Measurements from ENCODE around the gene KRT80. TPM values are rescaled to one million over a fixed set of nuclear protein-coding genes. Genes with fewer than 3 reads are reported as not detected.

Gene KRT80
- total RNA-seq, 2 donors from 2014 or later = 0.07 to 0.09 TPM

DNA sequence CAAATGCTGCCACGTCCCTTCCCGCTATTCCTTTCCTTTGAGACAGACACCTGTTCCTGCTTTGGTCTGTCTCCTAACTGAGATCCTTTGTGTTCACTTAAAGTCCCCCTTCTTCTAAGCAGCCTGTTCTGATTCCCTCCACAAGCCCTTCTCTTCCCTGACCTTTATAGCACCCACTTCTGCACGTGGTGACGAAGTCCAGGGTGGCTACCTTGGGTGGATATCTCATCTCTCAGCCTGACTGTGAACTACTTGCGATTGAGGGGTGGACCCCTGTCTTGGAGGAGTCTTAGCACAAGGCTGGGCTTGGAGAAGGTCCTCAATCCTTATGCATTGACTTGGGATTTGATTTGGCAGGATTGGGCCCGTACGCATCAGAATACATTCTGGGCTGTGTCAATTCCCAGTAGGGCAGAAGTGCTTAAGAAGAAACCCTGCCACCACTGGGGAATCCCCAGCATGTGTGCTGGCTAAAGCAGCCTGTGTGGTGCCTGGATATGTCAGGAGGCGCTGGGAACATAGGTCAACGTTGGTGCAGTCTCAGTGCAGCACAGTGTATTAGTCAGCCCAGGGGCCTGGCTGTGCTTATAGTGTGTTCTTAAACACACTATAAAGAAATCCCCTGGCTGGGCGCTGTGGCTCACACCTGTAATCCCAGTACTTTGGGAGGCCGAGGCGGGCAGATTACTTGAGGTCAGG, 23.6 kb downstream of the KRT80 start:
- Mint-ChIP-seq H3K36me3 (ENCODE audit: low read depth) (no peaks in the 10 kb centered on the region), H3K27me3 (ENCODE audit: insufficient read depth) (no peaks in the 10 kb centered on the region), H3K9me3 (no peaks in the 10 kb centered on the region), H3K4me3 (no peak overlapping the region), H3K4me1 (peaks cover 4% of the 10 kb centered on the region), H3K27ac (no peak overlapping the region)
- H3K27me3 ChIP-seq (ENCODE audit: control insufficient read depth, insufficient read depth, low read length, poor library complexity, severe bottlenecking) = no peaks in the 10 kb centered on the region
- H3K4me3 ChIP-seq (ENCODE audit: low read length) = no peak overlapping the region
- H3K27ac ChIP-seq (ENCODE audit: low read depth, low read length) = no peak overlapping the region
- TF ChIP-seq, protein P1, sequence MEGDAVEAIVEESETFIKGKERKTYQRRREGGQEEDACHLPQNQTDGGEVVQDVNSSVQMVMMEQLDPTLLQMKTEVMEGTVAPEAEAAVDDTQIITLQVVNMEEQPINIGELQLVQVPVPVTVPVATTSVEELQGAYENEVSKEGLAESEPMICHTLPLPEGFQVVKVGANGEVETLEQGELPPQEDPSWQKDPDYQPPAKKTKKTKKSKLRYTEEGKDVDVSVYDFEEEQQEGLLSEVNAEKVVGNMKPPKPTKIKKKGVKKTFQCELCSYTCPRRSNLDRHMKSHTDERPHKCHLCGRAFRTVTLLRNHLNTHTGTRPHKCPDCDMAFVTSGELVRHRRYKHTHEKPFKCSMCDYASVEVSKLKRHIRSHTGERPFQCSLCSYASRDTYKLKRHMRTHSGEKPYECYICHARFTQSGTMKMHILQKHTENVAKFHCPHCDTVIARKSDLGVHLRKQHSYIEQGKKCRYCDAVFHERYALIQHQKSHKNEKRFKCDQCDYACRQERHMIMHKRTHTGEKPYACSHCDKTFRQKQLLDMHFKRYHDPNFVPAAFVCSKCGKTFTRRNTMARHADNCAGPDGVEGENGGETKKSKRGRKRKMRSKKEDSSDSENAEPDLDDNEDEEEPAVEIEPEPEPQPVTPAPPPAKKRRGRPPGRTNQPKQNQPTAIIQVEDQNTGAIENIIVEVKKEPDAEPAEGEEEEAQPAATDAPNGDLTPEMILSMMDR (conservative IDR thresholded peaks at IDR 0.05) = no peak
- WGBS, 2 experiments (ENCODE audit: insufficient coverage in 1 of 2, insufficient read length in 1 of 2) = 90% methylated on average over 10 to 12 of the region's 12 CpGs
- DNase-seq = no peak
- H3K36me3 ChIP-seq (ENCODE audit: control insufficient read depth, insufficient read depth, low read length) = no peaks in the 10 kb centered on the region
- H3K9ac ChIP-seq (ENCODE audit: extremely low read depth, low read length, poor library complexity, severe bottlenecking) = no peak overlapping the region
- H3K4me1 ChIP-seq (ENCODE audit: control insufficient read depth, insufficient read depth, low read length) = no peaks in the 10 kb centered on the region
- H3K9me3 ChIP-seq (ENCODE audit: control insufficient read depth, low read length) = no peaks in the 10 kb centered on the region

DNA sequence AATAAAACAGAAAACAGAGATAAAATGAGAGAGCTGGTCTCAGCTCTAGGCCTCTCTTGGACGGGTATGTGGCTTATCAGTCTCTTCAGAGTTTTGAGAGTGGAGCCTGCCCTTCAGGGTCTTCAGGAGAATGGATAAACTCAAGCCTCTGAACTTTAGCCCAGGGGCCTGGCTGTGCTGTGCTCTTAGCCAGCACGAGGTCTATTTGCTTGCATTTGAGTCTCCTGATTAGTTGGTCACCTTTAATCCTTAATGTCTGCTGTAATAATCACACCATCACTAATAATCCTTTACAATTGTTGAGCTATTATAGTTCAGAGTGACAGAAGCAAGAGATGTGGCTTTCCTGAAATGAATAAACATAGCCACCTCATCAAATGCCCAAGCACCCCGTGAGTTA, 24.3 kb downstream of the KRT80 start:
- Mint-ChIP-seq H3K4me1 (peaks cover 4% of the 10 kb centered on the region), H3K36me3 (ENCODE audit: low read depth) (no peaks in the 10 kb centered on the region), H3K4me3 (no peak overlapping the region), H3K27ac (no peak overlapping the region), H3K27me3 (ENCODE audit: insufficient read depth) (no peaks in the 10 kb centered on the region), H3K9me3 (no peaks in the 10 kb centered on the region)
- WGBS, 2 experiments (ENCODE audit: insufficient coverage in 1 of 2, insufficient read length in 1 of 2) = 75 to 85% methylated on average over 3 of the region's 3 CpGs
- no peaks in the 10 kb centered on the region for H3K9me3 ChIP-seq (ENCODE audit: control insufficient read depth, low read length)
- H3K27me3 ChIP-seq (ENCODE audit: control insufficient read depth, insufficient read depth, low read length, poor library complexity, severe bottlenecking) = no peaks in the 10 kb centered on the region
- no peaks in the 10 kb centered on the region for H3K4me1 ChIP-seq (ENCODE audit: control insufficient read depth, insufficient read depth, low read length)
- no peak overlapping the region for H3K4me3 ChIP-seq (ENCODE audit: low read length)
- DNase-seq = no peak
- no peak overlapping the region for H3K9ac ChIP-seq (ENCODE audit: extremely low read depth, low read length, poor library complexity, severe bottlenecking)
- no peaks in the 10 kb centered on the region for H3K36me3 ChIP-seq (ENCODE audit: control insufficient read depth, insufficient read depth, low read length)
- no peak overlapping the region for H3K27ac ChIP-seq (ENCODE audit: low read depth, low read length)
- TF ChIP-seq, protein P1 (conservative IDR thresholded peaks at IDR 0.05) = no peak

DNA sequence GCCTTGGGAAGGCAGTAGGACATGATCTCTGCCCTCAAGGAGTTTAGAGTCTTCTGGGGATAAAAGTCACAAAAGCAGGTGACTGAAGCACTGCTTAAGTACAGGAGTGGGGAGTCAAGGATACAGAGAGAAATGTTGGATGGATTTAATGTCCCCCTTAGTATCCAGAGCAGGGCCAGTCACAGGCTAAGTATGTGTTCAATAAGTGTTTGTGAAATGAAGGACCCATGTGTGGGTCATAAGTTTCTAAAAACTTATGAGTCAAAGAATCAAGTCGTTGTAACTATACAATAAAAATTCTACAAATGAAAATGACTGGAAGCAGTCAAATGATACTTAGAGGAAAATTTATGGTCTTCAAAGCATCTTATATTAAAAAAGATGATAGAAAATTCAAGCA, 25.1 kb downstream of the KRT80 start:
- Histone ChIP-seq H3K9ac (ENCODE audit: extremely low read depth, low read length, poor library complexity, severe bottlenecking) (no peak overlapping the region), H3K27ac (ENCODE audit: low read depth, low read length) (no peak overlapping the region), H3K27me3 (ENCODE audit: control insufficient read depth, insufficient read depth, low read length, poor library complexity, severe bottlenecking) (no peaks in the 10 kb centered on the region), H3K9me3 (ENCODE audit: control insufficient read depth, low read length) (no peaks in the 10 kb centered on the region), H3K4me3 (ENCODE audit: low read length) (no peak overlapping the region), H3K36me3 (ENCODE audit: control insufficient read depth, insufficient read depth, low read length) (no peaks in the 10 kb centered on the region), H3K4me1 (ENCODE audit: control insufficient read depth, insufficient read depth, low read length) (no peaks in the 10 kb centered on the region)
- H3K27me3 Mint-ChIP-seq (ENCODE audit: insufficient read depth) = no peaks in the 10 kb centered on the region
- DNase-seq = no peak
- H3K36me3 Mint-ChIP-seq (ENCODE audit: low read depth) = no peaks in the 10 kb centered on the region
- no peak overlapping the region for H3K27ac Mint-ChIP-seq
- WGBS, 2 experiments (ENCODE audit: insufficient coverage in 1 of 2, insufficient read length in 1 of 2) = 83% methylated on average over 1 of the region's 1 CpG; no CpG with 5 or more reads in 1 of the 2 experiments
- H3K4me1 Mint-ChIP-seq = peaks cover 4% of the 10 kb centered on the region
- TF ChIP-seq, protein P1 (conservative IDR thresholded peaks at IDR 0.05) = no peak
- H3K9me3 Mint-ChIP-seq = no peaks in the 10 kb centered on the region
- H3K4me3 Mint-ChIP-seq = no peak overlapping the region

Measured in endodermal cell (in vitro differentiated cells).